HUES6 (cell line): ENCODE data around the gene LDLRAD1.
"Not testable (repeated sequence)": the region's sequence is repeated elsewhere in the genome, so short reads cannot be mapped to it uniquely, and the experiment has no call there.

Experiments used
- H3K27ac ChIP-seq: 2 replicates; pipeline ENCODE4 v1.7.0; 2013; ENCODE audit warnings: low read depth, mild to moderate bottlenecking, low read length, inconsistent platforms
- H3K27me3 ChIP-seq: 2 replicates; pipeline ENCODE4 v1.6.1; 2013; ENCODE audit warnings: low read length; ENCODE audit not compliant: control insufficient read depth, insufficient read depth
- H3K36me3 ChIP-seq: 2 replicates; pipeline ENCODE4 v1.6.1; 2013; ENCODE audit warnings: low read length; ENCODE audit not compliant: control insufficient read depth, insufficient read depth
- H3K4me1 ChIP-seq: 2 replicates; pipeline ENCODE4 v1.6.1; 2013; ENCODE audit warnings: low read length; ENCODE audit not compliant: control insufficient read depth, insufficient read depth
- H3K4me3 ChIP-seq: 2 replicates; pipeline ENCODE4 v1.5.1; 2013; ENCODE audit warnings: low read depth, low read length
- H3K9ac ChIP-seq: one replicate; pipeline ENCODE4 v1.6.1; 2013; ENCODE audit warnings: mild to moderate bottlenecking, low read length
- H3K9me3 ChIP-seq: 2 replicates; pipeline ENCODE4 v1.6.1; 2013; ENCODE audit warnings: low read depth, low read length; ENCODE audit not compliant: control insufficient read depth, insufficient read depth

LDLRAD1 gene

DNA sequence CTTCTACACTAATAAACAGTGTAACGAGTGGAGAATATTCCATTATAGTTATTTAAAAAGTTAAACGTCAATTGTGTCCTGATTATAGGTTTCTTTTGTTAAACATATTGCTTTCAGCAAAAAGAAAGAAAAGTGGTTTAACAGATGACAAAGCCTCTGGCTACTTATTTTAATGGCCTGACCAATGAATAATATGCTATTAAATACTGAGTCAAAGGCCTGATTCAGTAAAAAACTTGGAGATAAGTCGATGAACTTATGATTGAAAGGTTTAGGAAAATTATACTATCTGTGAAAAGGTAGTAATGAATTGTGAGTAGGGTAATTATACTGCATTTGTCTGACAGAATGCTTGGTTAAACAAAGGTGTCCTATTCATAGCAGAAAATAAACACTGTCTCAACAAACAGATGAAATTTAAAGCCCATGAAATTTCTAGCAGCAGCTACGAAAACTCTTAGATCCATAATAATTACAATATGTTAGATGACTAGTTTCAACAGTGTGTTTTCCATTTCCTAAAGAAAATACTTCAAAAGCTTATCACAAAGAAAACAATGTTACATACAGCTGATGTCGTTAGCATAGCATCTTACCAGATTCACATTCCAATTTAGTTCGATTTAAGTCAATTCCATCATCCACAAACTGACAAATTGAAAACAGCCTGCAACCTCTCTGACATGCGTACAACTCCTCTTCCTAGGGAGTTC, 28.8 kb upstream of the LDLRAD1 start:
- no peaks in the 10 kb centered on the region for H3K9me3 ChIP-seq
- no peak overlapping the region for H3K4me3 ChIP-seq
- no peak overlapping the region for H3K27ac ChIP-seq
- H3K36me3 ChIP-seq = peaks cover 20% of the 10 kb centered on the region
- no peaks in the 10 kb centered on the region for H3K27me3 ChIP-seq
- peaks cover 4% of the 10 kb centered on the region; the same call in 1 of the 2 replicates for H3K4me1 ChIP-seq
- H3K9ac ChIP-seq = no peak overlapping the region

DNA sequence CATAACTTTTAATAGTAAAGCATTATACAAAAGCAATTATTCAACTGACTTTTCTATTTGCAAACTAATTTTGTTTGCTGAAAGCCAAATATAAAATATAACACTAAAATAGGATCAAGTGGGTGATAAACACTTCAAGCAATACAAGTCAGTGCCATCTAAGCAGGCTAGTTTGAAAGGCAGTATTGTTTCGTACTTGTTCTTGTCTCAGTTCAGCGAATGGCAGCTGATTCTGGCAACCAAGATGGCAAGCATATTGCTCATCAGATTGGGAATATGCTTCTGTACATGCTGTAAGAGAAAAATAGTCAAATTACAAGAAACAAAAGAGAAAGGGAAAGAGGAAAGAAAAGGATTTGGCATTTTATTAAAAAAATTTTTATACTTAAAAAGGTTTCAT, 27.5 kb upstream of the LDLRAD1 start:
- no peak overlapping the region for H3K9ac ChIP-seq
- no peaks in the 10 kb centered on the region for H3K27me3 ChIP-seq
- peaks cover 32% of the 10 kb centered on the region for H3K36me3 ChIP-seq
- H3K4me1 ChIP-seq = no peaks in the 10 kb centered on the region
- H3K27ac ChIP-seq = no peak overlapping the region
- H3K9me3 ChIP-seq = no peaks in the 10 kb centered on the region
- H3K4me3 ChIP-seq = no peak overlapping the region

DNA sequence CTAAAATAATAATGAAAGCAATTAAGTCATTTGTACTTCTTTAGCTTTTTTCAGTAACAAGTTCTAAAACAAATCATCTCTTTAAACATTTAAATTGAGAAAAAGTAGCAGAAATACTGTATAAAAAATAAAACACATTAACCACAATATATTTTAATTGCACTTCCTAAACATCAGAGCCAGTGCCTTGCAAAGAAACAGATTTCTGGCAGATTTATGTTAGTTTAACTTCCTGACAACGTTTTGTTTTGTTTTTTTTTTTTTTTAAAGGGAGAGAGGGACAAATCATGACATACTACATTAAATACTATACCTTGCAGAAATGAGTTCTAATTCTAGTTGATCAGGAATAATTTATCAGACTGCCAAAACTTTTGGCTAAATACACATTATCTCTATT, 23.8 kb upstream of the LDLRAD1 start:
- Histone ChIP-seq H3K9me3 (no peaks in the 10 kb centered on the region), H3K9ac (no peak overlapping the region), H3K4me1 (no peaks in the 10 kb centered on the region), H3K27me3 (no peaks in the 10 kb centered on the region), H3K4me3 (no peak overlapping the region), H3K36me3 (peaks cover 60% of the 10 kb centered on the region), H3K27ac (no peak overlapping the region)

DNA sequence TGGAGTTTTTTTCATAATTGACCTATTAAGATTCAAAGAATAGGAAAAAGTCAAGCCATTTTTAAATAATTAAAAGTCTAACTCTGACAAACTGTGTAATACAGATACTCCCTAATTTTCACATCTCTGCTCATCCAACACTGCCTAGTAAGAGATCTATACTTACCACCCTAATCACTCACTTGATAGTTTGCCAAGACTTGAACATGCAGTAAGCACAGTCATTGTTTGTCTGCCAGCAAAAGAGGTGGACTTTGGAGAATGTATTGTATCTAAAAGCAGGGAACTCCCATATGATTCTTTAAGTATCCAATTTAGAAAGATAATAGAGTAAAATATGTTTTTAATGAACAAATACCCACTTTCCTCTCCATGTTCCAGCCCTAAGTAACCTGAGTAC, 19.5 kb upstream of the LDLRAD1 start:
- no peaks in the 10 kb centered on the region for H3K27me3 ChIP-seq
- no peaks in the 10 kb centered on the region for H3K9me3 ChIP-seq
- H3K9ac ChIP-seq = no peak overlapping the region
- H3K27ac ChIP-seq = no peak overlapping the region
- peaks cover 79% of the 10 kb centered on the region for H3K36me3 ChIP-seq
- H3K4me1 ChIP-seq = no peaks in the 10 kb centered on the region
- H3K4me3 ChIP-seq = no peak overlapping the region

DNA sequence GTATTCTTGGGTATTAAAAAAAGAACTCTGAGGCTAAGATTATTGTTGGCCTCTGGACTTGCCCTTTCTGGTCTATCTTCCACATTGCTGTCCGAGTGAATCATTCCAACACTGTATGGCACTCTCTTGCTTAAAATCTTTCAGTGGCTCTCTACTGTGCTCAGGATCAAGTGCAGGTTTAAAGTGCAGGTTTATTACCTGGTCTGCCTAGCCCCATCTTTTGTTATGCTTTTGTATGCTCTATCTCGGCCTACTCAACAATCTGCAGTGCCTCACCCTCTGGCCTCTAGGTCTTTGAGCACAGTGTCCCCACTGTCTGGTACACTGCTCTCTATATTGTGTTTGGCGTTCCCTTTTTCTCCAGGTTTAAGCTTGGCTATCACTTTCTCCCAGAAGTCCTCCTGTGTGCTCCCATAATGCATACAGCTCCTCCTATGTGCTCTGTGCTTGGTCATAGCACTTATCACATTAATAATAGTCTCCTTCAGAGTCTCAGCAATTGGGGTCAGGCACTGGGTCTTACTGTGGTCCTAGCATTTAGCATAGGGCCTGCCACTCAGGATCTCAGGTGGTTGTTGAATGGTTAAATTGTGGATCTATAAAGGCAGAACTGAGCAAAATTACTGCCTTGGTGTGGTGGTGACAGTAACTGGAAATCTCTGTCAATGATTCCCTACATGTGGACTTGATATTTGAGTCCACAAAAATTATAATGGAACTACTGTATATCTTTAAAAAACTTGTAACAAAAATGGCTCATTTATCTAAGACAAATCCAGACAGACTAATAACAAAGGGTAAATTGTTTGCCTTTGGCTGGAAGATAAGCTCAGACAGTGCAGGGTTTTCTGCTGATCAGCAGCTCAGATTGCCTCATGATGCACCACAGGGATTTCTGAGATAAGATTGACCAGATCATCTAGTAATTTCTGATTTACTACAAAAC, 10.6 kb upstream of the LDLRAD1 start:
- Histone ChIP-seq H3K9ac (no peak overlapping the region), H3K27ac (no peak overlapping the region), H3K4me1 (no peaks in the 10 kb centered on the region), H3K9me3 (no peaks in the 10 kb centered on the region), H3K36me3 (peaks cover 17% of the 10 kb centered on the region), H3K27me3 (no peaks in the 10 kb centered on the region), H3K4me3 (no peak overlapping the region)

DNA sequence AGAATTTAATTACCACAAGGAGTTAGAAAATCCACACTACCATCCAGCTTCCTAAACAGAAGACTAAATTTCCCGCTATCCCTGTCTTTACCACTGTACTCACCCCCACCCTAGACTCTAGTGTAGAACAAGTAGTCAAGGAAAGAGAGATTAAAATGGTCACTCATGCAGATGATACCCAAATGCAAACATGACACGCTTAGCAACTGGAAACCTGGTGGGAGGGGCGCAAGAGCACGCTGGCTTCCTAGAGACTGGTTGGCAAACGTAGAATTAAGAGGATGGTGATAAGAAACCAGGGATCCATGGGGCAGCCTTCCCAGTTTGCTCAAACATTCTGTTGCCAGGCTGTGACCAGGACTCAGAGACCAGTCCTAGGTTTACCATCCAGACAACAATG, 9.9 kb upstream of the LDLRAD1 start:
- no peaks in the 10 kb centered on the region for H3K4me1 ChIP-seq
- H3K9me3 ChIP-seq = no peaks in the 10 kb centered on the region
- no peaks in the 10 kb centered on the region for H3K27me3 ChIP-seq
- H3K9ac ChIP-seq = no peak overlapping the region
- H3K27ac ChIP-seq = no peak overlapping the region
- H3K36me3 ChIP-seq = peaks cover 15% of the 10 kb centered on the region
- H3K4me3 ChIP-seq = no peak overlapping the region

DNA sequence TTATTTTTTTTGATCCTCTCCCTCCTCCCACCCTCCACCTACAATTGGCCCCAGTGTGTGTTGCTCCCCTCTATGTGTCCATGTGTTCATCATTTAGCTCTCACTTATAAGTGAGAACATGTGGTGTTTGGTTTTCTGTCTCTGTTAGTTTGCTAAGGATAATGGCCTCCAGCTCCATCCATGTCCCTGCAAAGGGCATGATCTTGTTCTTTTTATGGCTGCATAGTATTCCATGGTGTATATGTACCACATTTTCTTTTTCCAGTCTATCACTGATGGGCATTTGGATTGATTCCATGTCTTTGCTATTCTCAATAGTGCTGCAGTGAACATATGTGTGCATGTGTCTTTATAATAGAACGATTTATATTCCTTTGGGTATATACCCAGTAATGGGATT, 6.8 kb upstream of the LDLRAD1 start:
- H3K27me3 ChIP-seq, H3K9me3 ChIP-seq, H3K4me3 ChIP-seq, H3K4me1 ChIP-seq, H3K36me3 ChIP-seq, H3K27ac ChIP-seq, H3K9ac ChIP-seq: not testable (repeated sequence)

DNA sequence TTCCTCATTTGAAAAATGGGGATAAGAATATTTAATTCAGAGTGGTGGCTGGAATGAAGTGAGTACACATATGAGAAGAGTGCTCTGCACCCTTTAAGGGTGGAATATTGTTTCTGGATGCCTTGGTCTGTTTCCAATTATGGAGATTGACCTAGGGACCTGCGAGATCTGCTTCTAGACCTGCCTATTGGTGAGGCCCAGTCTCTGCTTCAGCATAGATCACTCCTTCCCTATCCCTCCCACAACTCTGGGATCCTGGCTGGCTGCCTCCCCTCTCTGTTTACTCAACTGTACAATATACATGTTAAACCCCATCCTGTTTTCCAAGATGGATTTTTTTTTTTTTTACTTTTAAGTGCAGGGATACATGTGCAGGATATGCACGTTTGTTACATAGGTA, 6.4 kb upstream of the LDLRAD1 start:
- Histone ChIP-seq H3K4me1 (no peaks in the 10 kb centered on the region), H3K27ac (no peak overlapping the region), H3K9ac (no peak overlapping the region), H3K27me3 (no peaks in the 10 kb centered on the region), H3K9me3 (no peaks in the 10 kb centered on the region), H3K36me3 (no peaks in the 10 kb centered on the region), H3K4me3 (no peak overlapping the region)

DNA sequence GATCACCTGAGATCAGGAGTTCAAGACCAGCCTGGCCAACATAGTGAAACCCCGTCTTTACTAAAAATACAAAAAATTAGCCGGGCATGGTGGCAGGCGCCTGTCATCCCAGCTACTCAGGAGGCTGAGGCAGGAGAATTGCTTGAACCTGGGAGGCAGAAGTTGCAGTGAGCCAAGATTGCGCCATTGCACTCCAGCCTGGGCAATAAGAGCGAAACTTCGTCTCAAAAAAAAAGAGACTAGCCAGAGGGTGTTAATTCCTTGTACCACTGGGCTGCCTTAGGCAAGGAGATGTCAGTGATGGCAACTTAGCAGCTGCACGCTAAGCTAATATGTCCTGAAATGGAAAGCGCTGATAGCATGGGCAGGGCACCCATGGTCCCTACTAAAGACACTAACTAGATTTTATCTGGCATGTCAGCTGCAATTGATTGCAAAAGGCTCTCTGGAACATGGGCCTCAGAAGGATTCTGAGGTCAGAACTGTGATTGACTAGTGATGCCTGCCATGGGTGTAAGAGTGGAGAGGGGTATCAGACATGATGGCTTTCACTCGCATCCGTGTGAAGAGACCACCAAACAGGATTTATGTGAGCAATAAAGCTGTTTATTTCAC, 1.7 kb upstream of the LDLRAD1 start:
- H3K4me1 ChIP-seq = peaks cover 20% of the 10 kb centered on the region
- not testable (repeated sequence) for H3K27ac ChIP-seq

DNA sequence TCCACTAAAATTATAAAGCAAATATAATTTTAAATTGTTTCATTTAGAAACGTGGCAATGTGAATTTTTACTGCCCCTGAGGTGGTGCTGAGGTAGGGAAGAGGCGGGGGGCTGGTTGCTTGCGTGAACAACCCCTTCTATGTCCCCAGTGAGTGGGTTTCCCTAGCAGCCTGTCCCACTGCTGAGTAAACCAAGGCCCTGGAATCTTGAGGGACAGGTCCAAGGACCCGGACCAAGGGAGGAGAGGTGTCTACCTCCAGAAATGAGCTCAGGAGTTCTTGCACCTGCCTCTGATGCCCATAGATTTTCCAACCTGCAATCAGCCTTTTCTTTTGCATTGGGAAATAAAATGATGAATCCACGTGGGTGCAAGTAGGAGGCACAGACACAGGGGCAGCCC, 649 bp upstream of the LDLRAD1 start:
- Histone ChIP-seq H3K4me3 (no peak overlapping the region), H3K36me3 (no peaks in the 10 kb centered on the region), H3K9me3 (no peaks in the 10 kb centered on the region), H3K4me1 (peaks cover 30% of the 10 kb centered on the region), H3K9ac (no peak overlapping the region), H3K27me3 (no peaks in the 10 kb centered on the region), H3K27ac (no peak overlapping the region)

More for the DNA sequence above, 1.7 kb upstream of the LDLRAD1 start:
- not testable (repeated sequence) for H3K4me3 ChIP-seq, H3K36me3 ChIP-seq, H3K9ac ChIP-seq, H3K9me3 ChIP-seq, H3K27me3 ChIP-seq
